CD4-positive, alpha-beta T cell (primary cell): ENCODE results near the gene RASSF6. TPM values are rescaled to one million over a fixed set of nuclear protein-coding genes. Genes with fewer than 3 reads are reported as not detected.
A peak's percentile ranks its signal among the peaks of the same experiment; 100 is the strongest.

Source experiments
- ATAC-seq: fragments of 200-7000 bp; cut with Tn5 transposase; one replicate; pipeline ENCODE4 v1.10.0; 2022; ENCODE audit warnings: mild to moderate bottlenecking; ENCODE audit not compliant: poor library complexity
- CTCF ChIA-PET: fragments of 350-600 bp; sonication (Branson Sonifier 250); formaldehyde crosslinking; loops from one replicate; lab custom pipeline; 2021; ENCODE audit warnings: antibody characterized with exemption, inconsistent platforms; lab: Charles Lee
- POLR2A ChIA-PET: fragments of 350-600 bp; sonication (Branson Sonifier 250); formaldehyde crosslinking; loops from one replicate; lab custom pipeline; 2021; ENCODE audit warnings: antibody characterized with exemption, inconsistent platforms; lab: Charles Lee
- DNase-seq, 14 experiments: peaks; one replicate each; pipeline ENCODE4 v3.0.0-alpha.2; 2013 to 2020; ENCODE audit warnings: mixed read lengths in 2 of 14
- H3K27ac ChIP-seq, 2 donors: one replicate each; pipeline versions ENCODE4 v1.5.1 to v1.7.0; 2013; ENCODE audit warnings: low read length in 2 of 2, low read depth in 1 of 2, mild to moderate bottlenecking in 1 of 2
- H3K27me3 ChIP-seq, 2 experiments: 1 replicate in 1 of 2; 2 replicates in 1 of 2; pipeline versions ENCODE4 v1.6.1 to v1.7.0; 2013; ENCODE audit warnings: low read length in 2 of 2, control low read depth in 1 of 2, mild to moderate bottlenecking in 1 of 2, moderate library complexity in 1 of 2; ENCODE audit not compliant: insufficient read depth in 2 of 2, control insufficient read depth in 1 of 2
- H3K36me3 ChIP-seq: one replicate; pipeline ENCODE4 v1.6.1; 2013; ENCODE audit warnings: low read length, control low read depth; ENCODE audit not compliant: insufficient read depth
- H3K4me1 ChIP-seq: one replicate; pipeline ENCODE4 v1.6.1; 2013; ENCODE audit warnings: low read length, control low read depth; ENCODE audit not compliant: insufficient read depth
- H3K4me3 ChIP-seq: one replicate; pipeline ENCODE4 v1.5.1; 2013; ENCODE audit warnings: mild to moderate bottlenecking, low read length, moderate library complexity
- H3K9me3 ChIP-seq, 2 experiments: 1 replicate in 1 of 2; 2 replicates in 1 of 2; pipeline versions ENCODE4 v1.6.1 to v1.7.0; 2013; ENCODE audit warnings: low read length in 2 of 2, mild to moderate bottlenecking in 2 of 2, control low read depth in 1 of 2, moderate library complexity in 1 of 2; ENCODE audit not compliant: control insufficient read depth in 1 of 2, insufficient read depth in 1 of 2
- H3K27ac Mint-ChIP-seq: one replicate; pipeline ENCODE4 v1.8.0; 2020; ENCODE audit warnings: mixed read lengths
- H3K27me3 Mint-ChIP-seq: one replicate; pipeline ENCODE4 v1.8.0; 2021; ENCODE audit warnings: mixed read lengths
- H3K36me3 Mint-ChIP-seq: one replicate; pipeline ENCODE4 v1.8.0; 2021; ENCODE audit warnings: low read depth, mixed read lengths
- H3K4me1 Mint-ChIP-seq: one replicate; pipeline ENCODE4 v1.8.0; 2021; ENCODE audit warnings: low read depth, mixed read lengths
- H3K4me3 Mint-ChIP-seq: one replicate; pipeline ENCODE4 v1.8.0; 2020; ENCODE audit warnings: mild to moderate bottlenecking, mixed read lengths
- H3K9me3 Mint-ChIP-seq: one replicate; pipeline ENCODE4 v1.8.0; 2020; ENCODE audit warnings: mixed read lengths
- CTCF ChIP-seq: fragments of 200-600 bp; IDR thresholded peaks from one replicate; pipeline ENCODE4 v1.8.0; 2022; ENCODE audit warnings: antibody characterized with exemption, mild to moderate bottlenecking
- intact Hi-C, 2 experiments: fragments of 100-400 bp; cut with DNase I in 1 of 2; cut with micrococcal nuclease in 1 of 2; formaldehyde crosslinking; loops; one replicate each; pipeline versions ENCODE4 v1.15.1 to v1.9.0; 2023 to 2025; cut with DNase I, micrococcal nuclease
- total RNA-seq, 174 experiments: library from RNA in 2 of 174; stranded (reverse) in 2 of 174; gene quantifications; one replicate each; pipeline ENCODE4 v1.2.3 and lab custom pipeline; 2021 to 2026

The RASSF6 gene
- total RNA-seq, 2 experiments from 2014 or later, result 0.25 to 0.28 TPM

- no peaks in the 10 kb centered on the region for H3K36me3 Mint-ChIP-seq
- ChIA-PET POLR2A (no interaction called here), CTCF (no interaction called here)
- H3K9me3 Mint-ChIP-seq, result no peaks in the 10 kb centered on the region
- TF ChIP-seq CTCF, result peak; percentile 45
- H3K27ac Mint-ChIP-seq, result no peak overlapping the region
- no peaks in the 10 kb centered on the region for H3K4me1 Mint-ChIP-seq
- Histone ChIP-seq H3K4me1 (no peaks in the 10 kb centered on the region), H3K27me3 (no peaks in the 10 kb centered on the region), H3K36me3 (no peaks in the 10 kb centered on the region), H3K27ac (no peak overlapping the region), H3K4me3 (no peak overlapping the region), H3K9me3 (no peaks in the 10 kb centered on the region)
- DNase-seq, result peak in 3 of 14 experiments; percentile 6 to 23 (median 20)
- no peak for ATAC-seq
- intact Hi-C loops, result loop anchor here (1.0 to 10.0 kb wide), 3 partner anchors 59 to 541 kb away; no protein-coding TSS in a partner anchor
- no peaks in the 10 kb centered on the region for H3K27me3 Mint-ChIP-seq
- H3K4me3 Mint-ChIP-seq, result no peak overlapping the region
Observed at GRCh38 chr4:73593631-73594241, 26.5 kb downstream of the RASSF6 start.

- no peak overlapping the region for H3K4me3 Mint-ChIP-seq
- H3K4me3 ChIP-seq, result no peak overlapping the region
- no peaks in the 10 kb centered on the region for H3K27me3 Mint-ChIP-seq
- H3K36me3 ChIP-seq, result no peaks in the 10 kb centered on the region
- TF ChIP-seq CTCF, result no peak
- H3K9me3 ChIP-seq, result no peaks in the 10 kb centered on the region
- H3K27ac ChIP-seq, result no peak overlapping the region
- intact Hi-C loops, result loop anchor here (5.0 to 10.0 kb wide), 2 partner anchors 62 to 545 kb away; no protein-coding TSS in a partner anchor
- no peak for DNase-seq
- H3K4me1 Mint-ChIP-seq, result no peaks in the 10 kb centered on the region
- no peak overlapping the region for H3K27ac Mint-ChIP-seq
- H3K9me3 Mint-ChIP-seq, result no peaks in the 10 kb centered on the region
- ChIA-PET CTCF (no interaction called here), POLR2A (no interaction called here)
- ATAC-seq, result no peak
- no peaks in the 10 kb centered on the region for H3K36me3 Mint-ChIP-seq
- no peaks in the 10 kb centered on the region for H3K27me3 ChIP-seq
- no peaks in the 10 kb centered on the region for H3K4me1 ChIP-seq
Observed at GRCh38 chr4:73589887-73590801, 30.1 kb downstream of the RASSF6 start.

GRCh38 chr4:73589261-73589847 is 30.9 kb downstream of the RASSF6 start:
- H3K9me3 ChIP-seq, result no peaks in the 10 kb centered on the region
- Mint-ChIP-seq H3K27me3 (no peaks in the 10 kb centered on the region), H3K27ac (no peak overlapping the region), H3K4me3 (no peak overlapping the region), H3K9me3 (no peaks in the 10 kb centered on the region), H3K4me1 (no peaks in the 10 kb centered on the region), H3K36me3 (no peaks in the 10 kb centered on the region)
- H3K27ac ChIP-seq, result no peak overlapping the region
- POLR2A ChIA-PET, result no interaction called here
- DNase-seq (no peak), ATAC-seq (no peak)
- CTCF ChIA-PET, result no interaction called here
- H3K36me3 ChIP-seq, result no peaks in the 10 kb centered on the region
- no peaks in the 10 kb centered on the region for H3K4me1 ChIP-seq
- no peak for TF ChIP-seq CTCF
- intact Hi-C loops, result no loop called here
- no peaks in the 10 kb centered on the region for H3K27me3 ChIP-seq
- H3K4me3 ChIP-seq, result no peak overlapping the region
